ENCODE data around the gene TEX30.

The TEX30 gene

GRCh38 chr13:102777736-102778135 lies 4.2 kb upstream of the TEX30 start:
- no peak for DNase-seq

GRCh38 chr13:102776271-102776670 lies 2.7 kb upstream of the TEX30 start:
- no peak for DNase-seq

- no peak for DNase-seq
These were observed 1.3 kb upstream of the TEX30 start for GRCh38 chr13:102774591-102775520.

- no peak for DNase-seq
These were observed 605 bp upstream of the TEX30 start for GRCh38 chr13:102774214-102774568.

- no peak for DNase-seq
These were observed 1.6 kb downstream of the TEX30 start for GRCh38 chr13:102772042-102772425.

GRCh38 chr13:102771298-102772041 lies 2.1 kb downstream of the TEX30 start:
- DNase-seq = no peak

- DNase-seq = no peak
These were observed 3.2 kb downstream of the TEX30 start for GRCh38 chr13:102770435-102770834.

GRCh38 chr13:102769679-102770078 lies 3.9 kb downstream of the TEX30 start:
- DNase-seq = no peak

- DNase-seq = no peak
These were observed 4.7 kb downstream of the TEX30 start for GRCh38 chr13:102768909-102769308.

- DNase-seq = no peak
These were observed 9.8 kb downstream of the TEX30 start for GRCh38 chr13:102763741-102764140.

GRCh38 chr13:102761071-102761470 lies 12.5 kb downstream of the TEX30 start:
- no peak for DNase-seq

GRCh38 chr13:102758842-102759241 lies 14.7 kb downstream of the TEX30 start:
- DNase-seq = no peak

- DNase-seq = no peak
These were observed 16.6 kb downstream of the TEX30 start for GRCh38 chr13:102757006-102757405.

GRCh38 chr13:102751886-102752285 lies 21.7 kb downstream of the TEX30 start:
- DNase-seq = no peak

- DNase-seq = no peak
These were observed 31.1 kb downstream of the TEX30 start for GRCh38 chr13:102742506-102742905.

GRCh38 chr13:102742101-102742500 lies 31.5 kb downstream of the TEX30 start:
- no peak for DNase-seq

- DNase-seq = no peak
These were observed 43.9 kb downstream of the TEX30 start for GRCh38 chr13:102729560-102730270.

GRCh38 chr13:102726430-102726829 lies 47.2 kb downstream of the TEX30 start:
- DNase-seq = no peak

GRCh38 chr13:102724923-102725322 lies 48.7 kb downstream of the TEX30 start:
- DNase-seq = no peak

- DNase-seq = no peak
These were observed 51.8 kb downstream of the TEX30 start for GRCh38 chr13:102721800-102722231.

GRCh38 chr13:102718746-102719145 lies 54.8 kb downstream of the TEX30 start:
- DNase-seq = no peak

Data from NCI-H1930 (cell line).